K562 (cell line): ENCODE results near the gene TLR5. TPM values are rescaled to one million over a fixed set of nuclear protein-coding genes. Genes with fewer than 3 reads are reported as not detected.

ENCODE experiments used
- ATAC-seq: fragments of 200-7000 bp; cut with Tn5 transposase; 3 replicates; pipeline ENCODE4 v1.9.1; 2020; ENCODE audit warnings: moderate library complexity
- BruUV-seq: library from RNA; stranded (reverse); fragments of 400-500 nt; replicated peaks from 2 replicates; lab custom pipeline; 2021; lab: Mats Ljungman, UMichigan
- CTCF ChIA-PET: fragments of 300-600 bp; formaldehyde crosslinking; extraction: SDS; loops from one replicate; lab custom pipeline; 2021; ENCODE audit warnings: low intra/inter-chr PET ratio; lab: Yijun Ruan, JAX
- POLR2A ChIA-PET: fragments of 300-600, 350-650 bp; sonication (Branson Sonifier 250); formaldehyde crosslinking; extraction: SDS; loops from one replicate; lab custom pipeline; 2021; ENCODE audit warnings: antibody characterized with exemption, inconsistent platforms; lab: Yijun Ruan, JAX
- DNase-seq, 4 experiments: peaks; one replicate each; pipeline versions ENCODE4 v3.0.0 to v3.0.0-alpha.2; 2011 to 2018; ENCODE audit warnings: low spot score in 3 of 4, mixed read lengths in 3 of 4; ENCODE audit errors: extremely low read depth in 1 of 4
- FAIRE-seq: peaks from 2 replicates; lab custom pipeline; 2011; peaks lifted over from hg19 to GRCh38; lab: Jason Lieb, UNC
- H2AFZ ChIP-seq: 2 replicates; pipeline ENCODE4 v1.6.0; 2011; ENCODE audit warnings: low read depth, low read length, control low read depth, inconsistent platforms
- H3K27ac ChIP-seq: fragments of 200-600 bp; 3 replicates; pipeline ENCODE4 v1.8.0; 2011; ENCODE audit warnings: low read depth, mild to moderate bottlenecking, control low read depth, inconsistent platforms, low read length, moderate library complexity, mixed read lengths; ENCODE audit errors: extremely low read depth
- H3K27me3 ChIP-seq, 2 experiments: fragments of 300-600 bp in 1 of 2; 2 replicates in 1 of 2; 3 replicates in 1 of 2; pipeline versions ENCODE4 v1.6.0 to v1.8.0; 2011; ENCODE audit warnings: inconsistent platforms in 2 of 2, low read length in 2 of 2, mild to moderate bottlenecking in 1 of 2, mixed read lengths in 1 of 2, moderate library complexity in 1 of 2; ENCODE audit not compliant: control insufficient read depth in 2 of 2, insufficient read depth in 2 of 2
- H3K36me3 ChIP-seq: fragments of 300-600 bp; 3 replicates; pipeline ENCODE4 v1.8.0; 2011; ENCODE audit warnings: mild to moderate bottlenecking, low read length, inconsistent platforms; ENCODE audit not compliant: control insufficient read depth, insufficient read depth
- H3K4me1 ChIP-seq, 2 experiments: fragments of 200-600 bp in 1 of 2; replicated peaks in 1 of 2; 2 replicates in 1 of 2; 3 replicates in 1 of 2; pipeline versions ENCODE4 v1.5.1 to v1.8.0; 2011; ENCODE audit warnings: inconsistent platforms in 2 of 2, low read length in 2 of 2, mild to moderate bottlenecking in 1 of 2, mixed read lengths in 1 of 2, moderate library complexity in 1 of 2; ENCODE audit not compliant: control insufficient read depth in 2 of 2, insufficient read depth in 2 of 2
- H3K4me2 ChIP-seq: 2 replicates; pipeline ENCODE4 v1.6.1; 2011; ENCODE audit warnings: low read length, control low read depth, inconsistent platforms, mixed read lengths; ENCODE audit not compliant: insufficient read depth
- H3K4me3 ChIP-seq: fragments of 200-600 bp; sonication (generic), shearing (Covaris generic); 2 replicates; pipeline ENCODE4 v1.5.1; 2016; ENCODE audit warnings: control low read depth, inconsistent platforms
- H3K79me2 ChIP-seq: fragments of 200-600 bp; 3 replicates; pipeline ENCODE4 v1.8.0; 2011; ENCODE audit warnings: low read length, inconsistent platforms; ENCODE audit not compliant: control insufficient read depth, insufficient read depth
- H3K9ac ChIP-seq, 2 experiments: 2 replicates each; pipeline versions ENCODE4 v1.6.0 to v1.6.1; 2011; ENCODE audit warnings: low read depth in 2 of 2, low read length in 2 of 2, control low read depth in 1 of 2, inconsistent platforms in 1 of 2, mild to moderate bottlenecking in 1 of 2, mixed read lengths in 1 of 2; ENCODE audit not compliant: insufficient read depth in 1 of 2
- H3K9me1 ChIP-seq: one replicate; pipeline ENCODE4 v1.6.0; 2011; ENCODE audit warnings: inconsistent platforms, mild to moderate bottlenecking, low read length, moderate library complexity; ENCODE audit not compliant: control insufficient read depth, insufficient read depth
- H3K9me3 ChIP-seq: replicated peaks from 2 replicates; pipeline ENCODE4 v1.5.1; 2011; ENCODE audit warnings: low read depth, low read length, inconsistent platforms; ENCODE audit not compliant: control insufficient read depth, insufficient read depth
- H4K20me1 ChIP-seq: replicated peaks from 2 replicates; pipeline ENCODE4 v1.6.1; 2011; ENCODE audit warnings: low read length, inconsistent platforms, mixed read lengths; ENCODE audit not compliant: control insufficient read depth, insufficient read depth
- CREB5 ChIP-seq: fragments of 250-450 bp; sonication (Bioruptor Pico); IDR thresholded peaks from 2 replicates; pipeline ENCODE4 v1.5.0; 2020; ENCODE audit warnings: mild to moderate bottlenecking
- E2F8 ChIP-seq: fragments of 450-650 bp; IDR thresholded peaks from 2 replicates; pipeline ENCODE4 v1.7.1; 2018; ENCODE audit warnings: mild to moderate bottlenecking, low read depth; ENCODE audit not compliant: partially characterized antibody
- ERF ChIP-seq: fragments of 450-650 bp; formaldehyde crosslinking; IDR thresholded peaks from 2 replicates; pipeline ENCODE4 v1.4.0; 2020; ENCODE audit warnings: mild to moderate bottlenecking, mixed read lengths
- STAT5B ChIP-seq: fragments of 250-450 bp; sonication (Bioruptor Pico); IDR thresholded peaks from 2 replicates; pipeline ENCODE4 v1.8.0; 2021; ENCODE audit warnings: mild to moderate bottlenecking, inconsistent platforms
- ZBTB1 ChIP-seq: sonication (generic); formaldehyde crosslinking; IDR thresholded peaks from 2 replicates; pipeline ENCODE4 v1.8.1; 2023; ENCODE audit warnings: missing genetic modification reagents, low read depth, mild to moderate bottlenecking, borderline replicate concordance
- ZNF217 ChIP-seq: sonication (generic); formaldehyde crosslinking; IDR thresholded peaks from 2 replicates; pipeline ENCODE4 v1.8.0; 2022; ENCODE audit warnings: mild to moderate bottlenecking, missing genetic modification reagents
- ZNF3 ChIP-seq: fragments of 250-450 bp; sonication (Bioruptor Pico); IDR thresholded peaks from 2 replicates; pipeline ENCODE4 v1.5.0; 2021; ENCODE audit warnings: mild to moderate bottlenecking, moderate library complexity
- ZNF609 ChIP-seq: sonication (generic); formaldehyde crosslinking; IDR thresholded peaks from 2 replicates; pipeline ENCODE4 v1.8.1; 2023; ENCODE audit warnings: missing genetic modification reagents, mild to moderate bottlenecking, borderline replicate concordance
- WGBS: fragments of 100-300 bp; shearing (Covaris generic); methylation state at CpG from one replicate; pipeline ENCODE4 v1.1.6; 2016; ENCODE audit warnings: low coverage, mixed read lengths; ENCODE audit not compliant: insufficient coverage; ENCODE audit errors: missing lambda C conversion rate; 5-methylcytosine and 5-hydroxymethylcytosine counted together
- in situ Hi-C: fragments of 300-500 bp; cut with MboI; formaldehyde crosslinking; loops from 4 replicates; pipeline ENCODE4 v1.15.0; 2018; ENCODE audit warnings: inconsistent platforms, mixed read lengths
- intact Hi-C: fragments of 100-400 bp; cut with micrococcal nuclease; formaldehyde crosslinking; loops from 2 replicates; pipeline ENCODE4 v1.14.2; 2022
- polyA plus RNA-seq, 8 experiments: library from polyadenylated mRNA; depleted of rRNA in 4 of 8; stranded (reverse) in 5 of 8; unstranded in 3 of 8; fragments of >200 nt; fragmentation: Nextera tagmentation in 2 of 8; fragmentation: Illumina TruSeq in 1 of 8; extraction: Ambion mirVana in 2 of 8; extraction: Trizol in 1 of 8; gene quantifications; 2 replicates each; pipeline versions ENCODE4 v1.2.1 to v1.2.3, GENCODE V29; 2011 to 2014; ENCODE audit warnings: inconsistent platforms in 1 of 8, missing spikeins in 1 of 8
- total RNA-seq, 7 experiments: library from RNA; depleted of rRNA in 6 of 7; stranded (reverse); fragments of >200 nt in 6 of 7; fragmentation: Illumina TruSeq in 2 of 7; extraction: Trizol in 2 of 7; gene quantifications; 2 replicates each; pipeline versions ENCODE4 v1.2.1 to v1.2.3, GENCODE V29; 2011 to 2021; ENCODE audit warnings: low replicate concordance in 1 of 7
- TF ChIP-seq, protein P1 (sequence below): fragments of 450-650 bp; IDR thresholded peaks from 2 replicates; pipeline ENCODE4 v1.6.1; 2014; ENCODE audit warnings: low read depth, mild to moderate bottlenecking, moderate library complexity, borderline replicate concordance

TLR5 gene
- total and polyA plus RNA-seq, 9 of the 15 experiments (the other 6 are each of a cell fraction or from before 2014, with no cell fraction given), result 0.93 to 7.4 (median 1.9) TPM

DNA sequence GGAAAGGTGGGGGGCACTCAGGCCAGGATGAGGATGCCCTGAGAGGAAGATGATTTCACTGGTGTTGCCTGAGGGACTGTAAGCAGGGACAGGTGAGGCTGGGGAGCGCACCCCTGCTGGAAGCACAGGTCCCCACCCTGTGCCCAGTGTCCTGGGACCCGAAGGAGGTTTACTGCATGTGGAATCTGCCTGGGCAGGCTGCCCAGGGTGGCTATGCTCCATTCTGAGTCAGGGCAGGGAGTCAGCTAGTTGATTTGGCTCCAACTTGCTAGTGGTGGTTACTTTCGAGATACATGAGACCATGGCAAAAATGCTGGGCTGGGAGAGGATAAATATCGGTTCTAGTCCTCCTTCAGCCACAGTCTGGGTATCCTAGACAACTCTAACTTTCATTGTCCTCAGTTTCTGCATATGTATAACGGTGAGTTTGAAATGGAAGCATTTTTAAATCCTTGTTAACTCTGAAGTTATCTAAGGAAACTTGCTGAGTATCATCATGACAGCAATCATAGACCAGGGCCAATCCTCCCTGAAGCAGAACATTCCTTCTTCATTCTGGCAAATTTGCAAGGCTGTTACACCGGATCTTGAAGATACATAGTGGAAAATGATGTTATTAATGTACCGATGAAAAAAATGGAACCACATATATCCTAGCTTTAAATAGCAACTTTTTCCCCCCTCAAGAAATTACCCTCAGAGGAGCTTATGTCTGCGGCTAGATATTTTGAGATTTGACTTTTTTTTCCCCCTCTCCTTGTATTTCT lies 7.7 kb downstream of the TLR5 start:
- 0 out of 4 replicates have a peak overlapping the region, but pooled peaks of 1 of the 2 experiments have one; percentile 29 for H3K9ac ChIP-seq
- H4K20me1 ChIP-seq, result no peaks in the 10 kb centered on the region
- no peak overlapping the region for H2AFZ ChIP-seq
- intact Hi-C loops, result loop anchor here (10.0 kb wide), 1 partner anchor 209 kb away; no protein-coding TSS in a partner anchor
- H3K4me1 ChIP-seq, result peaks cover 0 to 5% of the 10 kb centered on the region in 2 experiments; a peak in 1 of 5 replicates
- no TSS peak for BruUV-seq
- H3K9me1 ChIP-seq, result no peaks in the 10 kb centered on the region
- POLR2A ChIA-PET, result interaction anchor here (0.6 kb wide), 1 partner anchor 56 kb away, joined by 4 read pairs; no protein-coding TSS in a partner anchor
- CTCF ChIA-PET, result no interaction called here
- H3K36me3 ChIP-seq, result no peaks in the 10 kb centered on the region
- in situ Hi-C loops, result loop anchor here (25.0 kb wide), 1 partner anchor 552 kb away; no protein-coding TSS in a partner anchor
- FAIRE-seq, result no peak
- 15% methylated on average over 8 of the region's 8 CpGs for WGBS
- ATAC-seq, result no peak
- H3K4me2 ChIP-seq, result no peak overlapping the region
- DNase-seq, result no peak
- H3K27ac ChIP-seq, result no peak overlapping the region
- no peaks in the 10 kb centered on the region for H3K79me2 ChIP-seq
- no peaks in the 10 kb centered on the region for H3K9me3 ChIP-seq
- peaks cover 2 to 19% of the 10 kb centered on the region in 2 experiments; a peak in 2 of 5 replicates for H3K27me3 ChIP-seq
- H3K4me3 ChIP-seq, result no peak overlapping the region
- TF ChIP-seq E2F8 (no peak), ZNF217 (CRISPR knock-in tag) (no peak), STAT5B (CRISPR knock-in tag) (no peak), ERF (CRISPR knock-in tag) (no peak), ZNF609 (CRISPR knock-in tag) (no peak), ZNF3 (no peak), CREB5 (CRISPR knock-in tag) (no peak), ZBTB1 (CRISPR knock-in tag) (no peak)
- TF ChIP-seq, protein P1, sequence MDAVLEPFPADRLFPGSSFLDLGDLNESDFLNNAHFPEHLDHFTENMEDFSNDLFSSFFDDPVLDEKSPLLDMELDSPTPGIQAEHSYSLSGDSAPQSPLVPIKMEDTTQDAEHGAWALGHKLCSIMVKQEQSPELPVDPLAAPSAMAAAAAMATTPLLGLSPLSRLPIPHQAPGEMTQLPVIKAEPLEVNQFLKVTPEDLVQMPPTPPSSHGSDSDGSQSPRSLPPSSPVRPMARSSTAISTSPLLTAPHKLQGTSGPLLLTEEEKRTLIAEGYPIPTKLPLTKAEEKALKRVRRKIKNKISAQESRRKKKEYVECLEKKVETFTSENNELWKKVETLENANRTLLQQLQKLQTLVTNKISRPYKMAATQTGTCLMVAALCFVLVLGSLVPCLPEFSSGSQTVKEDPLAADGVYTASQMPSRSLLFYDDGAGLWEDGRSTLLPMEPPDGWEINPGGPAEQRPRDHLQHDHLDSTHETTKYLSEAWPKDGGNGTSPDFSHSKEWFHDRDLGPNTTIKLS, result no peak
